HCT116 (cell line): ENCODE data around the gene PLD2.

ENCODE experiments used
- CTCF ChIP-seq, 3 experiments: fragments of 200-600 bp in 1 of 3; sonication (generic) in 1 of 3; IDR thresholded peaks in 2 of 3; conservative IDR thresholded peaks in 1 of 3; 2 replicates each; pipeline ENCODE4 v1.5.1; 2012 to 2017; ENCODE audit warnings: low read depth in 2 of 3, low read length in 2 of 3, antibody characterized with exemption in 1 of 3, borderline replicate concordance in 1 of 3, control low read depth in 1 of 3, mild to moderate bottlenecking in 1 of 3, mixed read lengths in 1 of 3, mixed run types in 1 of 3, moderate library complexity in 1 of 3; ENCODE audit not compliant: insufficient read depth in 1 of 3
- EZH2 ChIP-seq: fragments of 200-600 bp; sonication (generic); IDR thresholded peaks from 2 replicates; pipeline ENCODE4 v1.6.1; 2017; ENCODE audit warnings: antibody characterized with exemption, mixed run types
- TCF7L2 ChIP-seq: IDR thresholded peaks from 2 replicates; pipeline ENCODE4 v1.7.0; 2011; ENCODE audit warnings: borderline replicate concordance, inconsistent platforms; ENCODE audit not compliant: insufficient read depth, insufficient read length; ENCODE audit errors: extremely low read depth

DNA sequence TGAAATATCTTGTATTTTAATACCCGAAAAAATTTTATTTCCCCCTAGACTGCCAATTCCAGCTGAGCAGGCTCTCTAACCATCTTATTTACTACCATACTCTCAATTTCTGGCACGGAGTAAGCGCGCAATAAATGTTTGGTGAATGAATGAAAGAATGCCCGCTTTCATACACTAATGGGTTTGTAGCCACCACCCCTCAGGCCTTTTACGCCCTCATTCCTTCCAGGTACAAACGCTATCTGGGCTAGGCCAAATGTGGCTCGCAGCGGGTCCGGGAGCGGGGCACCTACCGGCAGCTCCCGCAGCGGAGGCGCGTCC is 536 bp upstream of the PLD2 start:
- TF ChIP-seq EZH2 (no peak), TCF7L2 (no peak), CTCF (IDR thresholded peaks at IDR 0.05 in 2 of 3, conservative IDR thresholded peaks at IDR 0.05 in 1 of 3; ENCODE audit: borderline replicate concordance in 1 of 3, insufficient read depth in 1 of 3, low read depth in 2 of 3, low read length in 2 of 3) (no peak)
